Heart left ventricle (tissue), 16 donors: ENCODE data around the gene MLC1. TPM values are rescaled to one million over a fixed set of nuclear protein-coding genes. Genes with fewer than 3 reads are reported as not detected.

Experiments
- ATAC-seq, 4 donors: fragments of 200-7000 bp; cut with Tn5 transposase; one replicate each; pipeline ENCODE4 v1.9.1; 2020 to 2022; ENCODE audit warnings: moderate library complexity in 4 of 4, mild to moderate bottlenecking in 3 of 4, moderate number of reproducible peaks in 1 of 4
- DNase-seq, 5 donors: peaks; one replicate each; pipeline ENCODE4 v3.0.0-alpha.2; 2020
- H3K27ac ChIP-seq, 12 donors: fragments of 200-600 bp; sonication (generic) in 4 of 12; one replicate each; pipeline versions ENCODE4 v1.5.0 to v1.8.0; 2016 to 2022; ENCODE audit warnings: mild to moderate bottlenecking in 2 of 12
- H3K27me3 ChIP-seq, 9 donors: fragments of 200-600 bp; sonication (generic) in 2 of 9; one replicate each; pipeline versions ENCODE4 v1.5.1 to v1.8.0; 2016 to 2022; ENCODE audit warnings: mild to moderate bottlenecking in 3 of 9
- H3K36me3 ChIP-seq, 9 donors: fragments of 200-600 bp; sonication (generic) in 2 of 9; one replicate each; pipeline versions ENCODE4 v1.5.0 to v1.8.0; 2018 to 2022; ENCODE audit warnings: mild to moderate bottlenecking in 2 of 9
- H3K4me1 ChIP-seq, 12 donors: fragments of 200-600 bp; sonication (generic) in 4 of 12; one replicate each; pipeline versions ENCODE4 v1.5.0 to v1.8.0; 2016 to 2022; ENCODE audit warnings: mild to moderate bottlenecking in 3 of 12
- H3K4me3 ChIP-seq, 12 donors: fragments of 200-600 bp; sonication (generic) in 4 of 12; one replicate each; pipeline versions ENCODE4 v1.5.0 to v1.8.0; 2017 to 2022; ENCODE audit warnings: mild to moderate bottlenecking in 9 of 12, moderate library complexity in 4 of 12
- H3K9me3 ChIP-seq, 12 donors: fragments of 200-600 bp; sonication (generic) in 4 of 12; one replicate each; pipeline versions ENCODE4 v1.5.0 to v1.8.0; 2016 to 2022; ENCODE audit warnings: mild to moderate bottlenecking in 1 of 12
- CTCF ChIP-seq, 12 donors: fragments of 200-600 bp; sonication (generic) in 4 of 12; IDR thresholded peaks; one replicate each; pipeline versions ENCODE4 v1.5.0 to v1.8.0; 2018 to 2022; ENCODE audit warnings: antibody characterized with exemption in 12 of 12, mild to moderate bottlenecking in 5 of 12
- POLR2A ChIP-seq, 2 donors: fragments of 450-650 bp; IDR thresholded peaks; one replicate each; pipeline ENCODE4 v1.6.1; 2017; ENCODE audit warnings: antibody characterized with exemption in 2 of 2, mild to moderate bottlenecking in 2 of 2, moderate library complexity in 2 of 2
- WGBS, 4 donors: extraction: QIAGEN DNeasy Blood & Tissue Kit in 2 of 4; methylation state at CpG; one replicate each; pipeline versions ENCODE4 v1.1.5 to v1.1.7; 2013 to 2018; 5-methylcytosine and 5-hydroxymethylcytosine counted together
- intact Hi-C, 10 donors: fragments of 100-400 bp; cut with DNase I; formaldehyde crosslinking; loops; one replicate each; pipeline versions ENCODE4 v1.11.1 to v1.14.2; 2022
- polyA plus RNA-seq, 2 donors: library from polyadenylated mRNA; stranded (reverse); fragments of 200-250 nt; gene quantifications; one replicate each; pipeline ENCODE4 v1.2.3, GENCODE V29; 2013
- total RNA-seq, 9 donors: library from RNA; depleted of rRNA in 2 of 9; stranded (reverse); fragments of >200 nt in 2 of 9; fragmentation: NEBNext Ultra II Directional in 3 of 9; extraction: Animal tissue kit (Norgen Biotek cat#: 25700) in 3 of 9; gene quantifications; one replicate each; pipeline versions ENCODE4 v1.1.0 to v1.2.4, GENCODE V29; 2016 to 2023
- donor health status: ischemic (EF 13 %, LVEDD 7.1; RV severe dilation, severe dysfunction).
- donor health status: healthy with polysubstance abuse.
- donor health status: DM: no; HTN: yes; CAD: no.
- donor health status: DM: no; HTN: no; CAD: no.
- donor health status: ischemic (EF 25% LVEDD 6.9; RV normal size, moderate dysfunction).
- donor health status: ischemic (EF 25% LVEDD 5.7; RV mildly dilated, moderate dysfunction).
- donor health status: healthy.
- donor health status: DM: yes; HTN: yes; CAD: no.
- donor health status: ischemic (EF 35%, LVEDD 5.7; RV mildly dilated, moderate dysfunction).
- donor health status: nonischemic (EF 11% LVEDD 7.7; RV severe dilation, severe dysfunction).
- donor health status: DM: yes; HTN: yes; CAD: no.
- donor health status: PGD.
- donor health status: ischemic (EF 29% LVEDD 5.4; RV normal size, mild dysfunction).
- donor health status: nonischemic (EF 23%, LVEDD 6.1; RV moderate dilation, normal function).

The MLC1 gene
- total and polyA plus RNA-seq, 11 donors: 0.03 to 0.80 (median 0.15) TPM; not detected in 5

DNA sequence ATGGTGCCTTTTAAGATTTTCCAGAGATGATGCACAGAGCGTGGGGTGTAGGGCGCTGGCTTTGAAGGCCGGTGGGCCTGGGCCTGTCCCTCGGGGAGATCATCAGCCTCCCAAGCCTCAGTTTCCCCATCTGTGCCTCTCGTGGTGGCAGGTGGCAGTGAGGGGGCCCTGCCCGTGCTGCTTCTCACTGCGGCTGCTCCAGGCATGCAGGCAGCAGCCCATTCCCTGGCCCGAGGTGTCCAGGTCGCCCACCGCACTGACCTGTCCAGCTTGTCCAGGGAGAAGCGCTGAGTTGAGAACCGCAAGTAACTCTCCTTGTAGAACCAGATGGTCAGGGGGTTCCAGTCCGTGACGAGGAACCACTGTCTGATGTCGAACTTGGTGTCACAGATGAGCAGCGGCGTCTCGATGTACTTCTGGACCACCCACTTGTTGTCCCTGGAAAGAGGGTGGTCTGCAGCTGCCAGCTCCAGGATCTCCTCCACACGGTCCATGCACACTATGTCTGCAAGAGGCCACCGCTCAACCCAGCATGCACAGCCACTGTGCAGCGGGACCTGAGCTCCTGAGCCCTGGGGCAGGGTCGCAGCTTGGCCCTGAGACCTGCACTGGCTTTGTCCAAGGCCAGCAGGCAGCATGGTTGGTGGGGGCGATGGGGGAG, 52.2 kb downstream of the MLC1 start:
- 82 to 90% (median 87%) methylated on average over 16 to 23 of the region's 23 CpGs for WGBS, 4 donors
- H3K4me1 ChIP-seq: peaks cover 0 to 10% (median 4%) of the 10 kb centered on the region in 12 donors
- no peak for TF ChIP-seq POLR2A (IDR thresholded peaks at IDR 0.05)
- no peak for TF ChIP-seq CTCF (IDR thresholded peaks at IDR 0.05)
- ATAC-seq: no peak
- DNase-seq: no peak
- H3K4me3 ChIP-seq: no peak overlapping the region
- peaks cover 0 to 2% (median 0%) of the 10 kb centered on the region in 12 donors for H3K9me3 ChIP-seq
- no peaks in the 10 kb centered on the region for H3K36me3 ChIP-seq
- intact Hi-C loops: loop anchor here in 8 of 10 donors (5.0 to 10.0 kb wide), 5 partner anchors 41 to 268 kb away; no protein-coding TSS in a partner anchor
- H3K27me3 ChIP-seq: peaks cover 0 to 42% (median 11%) of the 10 kb centered on the region in 9 donors
- H3K27ac ChIP-seq: no peak overlapping the region

- 79 to 96% (median 81%) methylated on average over 10 to 24 of the region's 24 CpGs for WGBS, 4 donors
- DNase-seq (peak in 1 of 5 donors; percentile 16), ATAC-seq (no peak)
- Histone ChIP-seq H3K9me3 (no peaks in the 10 kb centered on the region), H3K36me3 (no peaks in the 10 kb centered on the region), H3K27me3 (peaks cover 0 to 47% (median 11%) of the 10 kb centered on the region in 9 donors), H3K4me3 (no peak overlapping the region), H3K27ac (no peak overlapping the region), H3K4me1 (peaks cover 0 to 10% (median 4%) of the 10 kb centered on the region in 12 donors)
- intact Hi-C loops: loop anchor here in 8 of 10 donors (5.0 to 10.0 kb wide), 5 partner anchors 40 to 267 kb away; no protein-coding TSS in a partner anchor
- no peak for TF ChIP-seq CTCF (IDR thresholded peaks at IDR 0.05)
- TF ChIP-seq POLR2A (IDR thresholded peaks at IDR 0.05): no peak
Observed at GRCh38 chr22:50032109-50032871, 52.9 kb downstream of the MLC1 start.

GRCh38 chr22:50031189-50032091, 53.8 kb downstream of the MLC1 start:
- Histone ChIP-seq H3K27me3 (peaks cover 0 to 47% (median 11%) of the 10 kb centered on the region in 9 donors), H3K36me3 (no peaks in the 10 kb centered on the region), H3K27ac (no peak overlapping the region), H3K4me1 (peaks cover 0 to 10% (median 4%) of the 10 kb centered on the region in 12 donors), H3K4me3 (no peak overlapping the region), H3K9me3 (no peaks in the 10 kb centered on the region)
- DNase-seq (peak in 2 of 5 donors; percentile 16 to 67), ATAC-seq (no peak)
- intact Hi-C loops: loop anchor here in 9 of 10 donors (2.0 to 10.0 kb wide), 7 partner anchors 39 to 267 kb away; no protein-coding TSS in a partner anchor
- TF ChIP-seq CTCF (IDR thresholded peaks at IDR 0.05): no peak
- TF ChIP-seq POLR2A (IDR thresholded peaks at IDR 0.05): no peak
- WGBS, 4 donors: 82 to 90% (median 86%) methylated on average over 32 to 49 of the region's 49 CpGs
